ENCODE data around the gene NUDCD3. TPM values are rescaled to one million over a fixed set of nuclear protein-coding genes. Genes with fewer than 3 reads are reported as not detected.
"Not testable (repeated sequence)": the region's sequence is repeated elsewhere in the genome, so short reads cannot be mapped to it uniquely, and the experiment has no call there.

NUDCD3 gene
- total RNA-seq, 1 experiment from 2014 or later: 129 TPM

DNA sequence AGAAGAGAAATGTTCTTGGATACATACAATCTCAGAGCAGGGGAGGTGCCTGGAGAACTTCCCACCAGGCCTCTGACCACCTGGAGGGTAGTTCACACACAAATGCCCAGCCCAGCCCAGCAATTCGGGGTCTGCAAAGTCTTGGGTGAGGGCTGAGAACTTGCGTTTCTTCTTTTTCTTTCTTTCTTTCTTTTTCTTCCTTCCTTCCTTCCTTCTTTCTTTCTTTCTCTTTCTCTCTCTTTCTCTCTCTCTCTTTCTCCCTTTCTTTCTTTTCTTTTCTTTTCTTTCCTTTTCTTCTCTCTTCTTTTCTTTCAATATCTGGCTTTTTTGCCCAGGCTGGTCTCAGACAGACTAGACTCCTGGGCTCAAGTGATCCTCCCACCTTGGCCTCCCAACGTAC is 28.3 kb upstream of the NUDCD3 start:
- no peak for DNase-seq (ENCODE audit: low spot score)

GRCh38 chr7:44517175-44517574 is 26.7 kb upstream of the NUDCD3 start:
- no peak for DNase-seq (ENCODE audit: low spot score)

GRCh38 chr7:44515590-44516268 is 25.3 kb upstream of the NUDCD3 start:
- no peak for DNase-seq (ENCODE audit: low spot score)

- DNase-seq (ENCODE audit: low spot score): no peak
These were observed 22.3 kb upstream of the NUDCD3 start for GRCh38 chr7:44512736-44513135.

- no peak for DNase-seq (ENCODE audit: low spot score)
These were observed 21.5 kb upstream of the NUDCD3 start for GRCh38 chr7:44511863-44512468.

GRCh38 chr7:44511236-44511635 is 20.8 kb upstream of the NUDCD3 start:
- no peak for DNase-seq (ENCODE audit: low spot score)

- DNase-seq (ENCODE audit: low spot score): no peak
These were observed 18.0 kb upstream of the NUDCD3 start for GRCh38 chr7:44508328-44509030.

- DNase-seq (ENCODE audit: low spot score): not testable (repeated sequence)
These were observed 16.3 kb upstream of the NUDCD3 start for GRCh38 chr7:44506592-44507288.

DNA sequence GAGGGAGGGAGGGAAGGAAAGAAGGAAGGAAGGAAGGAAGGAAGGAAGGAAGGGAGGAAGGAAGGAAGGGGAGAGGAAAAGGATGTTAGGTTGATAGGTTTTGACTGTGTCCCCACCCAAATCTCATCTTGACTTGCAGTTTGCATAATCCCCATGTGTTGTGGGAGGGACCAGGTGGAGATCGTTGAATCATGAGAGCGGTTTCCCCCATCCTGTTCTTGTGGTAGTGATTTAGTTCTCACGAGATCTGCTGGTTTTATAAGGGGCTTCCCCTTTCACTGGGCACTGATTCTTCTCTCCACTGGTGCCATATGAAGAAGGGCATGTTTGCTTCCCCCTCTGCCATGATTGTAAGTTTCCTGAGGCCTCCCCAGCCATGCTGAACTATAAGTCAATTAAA is 15.1 kb upstream of the NUDCD3 start:
- peak; percentile 9 for DNase-seq (ENCODE audit: low spot score)

DNA sequence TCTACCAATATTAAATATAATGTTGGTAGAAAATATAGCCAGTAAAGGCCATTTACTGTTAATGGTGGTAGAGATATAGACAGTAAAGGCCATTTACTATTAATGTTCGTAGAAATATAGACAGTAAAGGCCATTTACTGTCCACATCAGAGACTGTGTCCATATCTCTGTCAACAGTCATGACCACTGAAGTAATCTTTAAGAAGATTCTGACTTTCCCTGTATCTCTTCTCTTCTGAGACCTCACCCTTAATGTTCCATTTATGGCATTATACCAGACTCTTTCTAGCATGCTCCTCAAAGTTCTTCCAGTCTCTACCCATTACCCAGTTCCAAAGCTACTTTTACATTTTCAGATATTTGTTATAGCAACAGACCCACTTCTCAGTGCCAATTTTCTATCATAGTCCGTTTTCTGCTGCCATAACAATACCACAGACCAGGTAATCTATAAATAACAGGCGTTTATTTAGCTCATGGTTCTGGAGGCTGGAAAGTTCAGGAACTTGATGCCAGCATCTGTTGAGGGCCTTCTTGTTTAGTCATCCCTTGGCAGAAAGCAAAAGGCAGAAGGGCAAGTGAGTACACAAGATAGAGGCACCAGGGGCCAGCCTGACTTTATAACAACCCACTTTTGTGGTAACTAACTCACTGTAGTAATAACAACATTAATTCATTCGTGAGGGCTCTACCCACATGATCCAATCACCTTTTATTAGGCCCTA is 7.9 kb upstream of the NUDCD3 start:
- no peak for DNase-seq (ENCODE audit: low spot score)

DNA sequence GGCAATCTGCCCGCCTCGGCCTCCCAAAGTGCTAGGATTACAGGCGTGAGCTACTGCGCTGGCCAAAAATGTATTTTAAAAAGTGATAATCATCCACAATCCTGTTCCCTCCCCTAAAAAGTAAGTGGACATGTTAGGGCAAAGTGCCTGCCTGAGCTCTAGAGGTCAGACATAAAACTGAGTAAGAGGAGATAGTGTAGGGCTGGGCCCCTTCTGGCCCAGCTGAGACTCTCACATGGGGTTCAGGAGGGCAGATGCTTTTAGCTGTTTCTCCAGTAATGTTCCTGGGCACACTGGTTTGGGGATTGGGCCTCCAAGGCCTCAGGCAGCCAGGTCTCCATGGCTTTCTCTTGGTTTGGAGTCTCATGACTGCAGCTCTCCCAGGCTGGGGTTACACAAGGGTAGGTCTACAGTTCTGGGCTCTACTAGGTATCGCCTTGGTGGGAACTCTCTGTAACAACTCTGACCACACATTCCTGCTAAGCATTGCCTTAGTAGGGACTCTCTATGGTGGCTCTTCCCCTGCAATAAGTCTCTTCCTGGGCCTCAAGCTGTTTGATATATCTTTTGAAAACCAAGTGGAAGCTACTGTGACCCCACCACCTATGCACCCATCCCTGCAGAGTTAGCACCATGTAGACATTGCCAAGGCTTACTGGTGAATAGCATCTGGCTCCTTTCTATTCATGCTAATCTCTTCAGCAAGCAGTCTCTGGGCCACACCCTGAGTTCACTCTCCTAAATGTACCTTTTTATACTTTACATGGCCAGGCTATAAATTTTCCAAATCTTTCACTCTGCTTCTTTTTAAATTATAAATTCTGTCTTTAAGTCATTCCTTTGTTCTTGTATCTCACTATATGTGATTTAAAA is 6.9 kb upstream of the NUDCD3 start:
- no peak for DNase-seq (ENCODE audit: low spot score)

GRCh38 chr7:44496385-44496784 is 5.9 kb upstream of the NUDCD3 start:
- DNase-seq (ENCODE audit: low spot score): no peak

DNA sequence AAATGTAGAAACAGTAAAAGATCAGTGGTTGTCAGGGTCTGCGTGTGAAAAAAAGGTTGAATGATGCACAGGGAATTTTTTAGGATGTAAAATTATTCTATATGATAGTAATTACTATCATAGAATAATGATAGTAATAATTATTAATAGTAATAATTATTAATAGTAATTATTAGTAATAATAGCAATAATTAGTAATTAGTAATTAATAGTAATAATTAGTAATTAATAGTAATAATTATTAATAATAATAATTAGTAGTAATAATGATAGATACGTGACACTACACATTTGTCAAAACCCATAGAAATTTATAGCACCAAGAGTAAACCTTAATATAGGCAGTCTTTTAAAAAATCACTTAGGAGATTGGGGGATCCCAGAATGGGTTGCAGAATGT is 4.5 kb upstream of the NUDCD3 start:
- no peak for DNase-seq (ENCODE audit: low spot score)

GRCh38 chr7:44491229-44491628 is 771 bp upstream of the NUDCD3 start:
- no peak for DNase-seq (ENCODE audit: low spot score)

DNA sequence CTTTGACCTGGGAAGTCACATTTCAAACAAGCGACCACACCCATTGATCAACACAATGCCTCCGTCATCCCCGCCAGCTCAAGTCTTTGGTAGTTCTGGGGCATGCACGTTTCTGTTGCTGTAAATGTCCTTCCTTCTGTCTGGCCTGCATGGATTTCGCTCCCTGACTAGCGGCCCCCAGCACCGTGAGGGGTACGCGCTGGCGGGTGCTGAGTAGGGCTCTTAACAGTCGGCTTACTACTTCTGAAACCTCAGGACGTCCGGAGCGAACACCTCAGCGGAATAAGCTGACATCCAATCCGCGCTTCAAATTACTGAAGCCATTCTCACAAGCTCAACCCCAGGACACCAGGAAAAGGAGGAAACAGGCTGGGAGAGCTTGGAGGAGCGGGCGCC is 505 bp downstream of the NUDCD3 start:
- DNase-seq (ENCODE audit: low spot score): peak; percentile 32

- DNase-seq (ENCODE audit: low spot score): no peak
These were observed 1.5 kb downstream of the NUDCD3 start for GRCh38 chr7:44488955-44489354.

DNA sequence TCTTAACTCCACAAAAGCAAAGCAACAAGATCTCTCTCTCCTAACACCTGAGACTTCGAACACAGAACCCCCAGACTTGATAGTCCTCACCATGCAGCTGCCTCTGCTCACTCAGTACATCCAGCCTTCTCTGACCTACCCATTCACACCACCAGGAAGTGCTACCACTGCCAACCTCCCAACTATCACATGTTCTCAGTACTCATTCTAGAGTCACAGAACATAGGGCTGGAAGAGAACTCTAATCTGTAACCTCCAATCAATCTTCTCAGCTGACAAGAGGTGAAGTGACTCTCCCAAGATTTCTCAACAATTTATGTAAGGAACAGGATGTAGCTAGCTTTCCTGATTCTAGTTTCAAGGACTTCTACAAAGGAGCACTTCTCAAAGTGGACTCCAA is 3.8 kb downstream of the NUDCD3 start:
- DNase-seq (ENCODE audit: low spot score): peak; percentile 47

- no peak for DNase-seq (ENCODE audit: low spot score)
These were observed 4.5 kb downstream of the NUDCD3 start for GRCh38 chr7:44486001-44486400.

DNA sequence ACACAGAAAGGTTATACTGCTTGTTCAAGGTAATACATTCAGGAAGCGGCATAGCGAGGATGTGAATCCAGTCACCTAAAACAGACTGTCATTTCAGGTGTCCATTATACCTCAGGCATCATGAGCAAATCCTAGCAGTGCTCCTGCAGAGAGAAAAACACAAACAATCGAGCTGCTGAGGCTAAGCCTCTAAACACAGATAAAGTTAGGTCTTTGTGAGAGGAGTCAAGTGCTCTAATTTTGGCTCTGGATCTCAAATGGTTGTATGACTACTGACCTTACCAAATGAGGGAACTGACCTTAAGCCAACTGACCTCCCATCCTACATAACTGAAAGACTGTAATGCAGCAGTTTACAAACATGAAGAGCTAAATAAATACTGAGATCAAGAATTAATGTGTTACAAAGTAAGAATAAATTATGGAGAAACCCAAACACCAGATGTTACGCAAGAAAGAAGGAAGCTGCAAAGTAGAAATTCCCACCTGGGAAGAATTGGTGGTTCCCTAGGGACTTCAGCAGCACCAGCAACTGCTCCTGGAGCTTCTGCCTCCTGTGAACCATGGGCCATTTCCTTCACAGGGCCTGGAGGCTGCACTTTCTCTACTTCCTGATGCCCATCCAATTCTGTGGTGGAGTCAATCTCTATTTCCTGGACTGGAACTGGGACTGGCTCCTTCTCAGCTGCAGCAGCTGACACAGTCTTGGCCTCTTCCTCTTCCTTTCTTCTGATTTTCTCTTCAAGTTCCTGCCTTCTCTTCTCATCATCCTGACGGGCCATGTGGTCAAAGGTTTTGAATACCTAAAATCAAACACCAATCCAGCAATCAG is 5.8 kb downstream of the NUDCD3 start:
- DNase-seq (ENCODE audit: low spot score): no peak

All from A172 (cell line).